Adipocyte (in vitro differentiated cells): Measurements from ENCODE around the gene PDE6G.

ENCODE experiments used
- DNase-seq: peaks from one replicate; pipeline ENCODE4 v3.0.0-alpha.2; 2015; ENCODE audit warnings: low read depth
- H3K27me3 ChIP-seq: replicated peaks from 2 replicates; pipeline ENCODE4 v1.7.0; 2013; ENCODE audit warnings: mild to moderate bottlenecking, low read length, moderate library complexity; ENCODE audit not compliant: control insufficient read depth, insufficient read depth
- H3K36me3 ChIP-seq: 2 replicates; pipeline ENCODE4 v1.7.0; 2013; ENCODE audit warnings: low read length, mild to moderate bottlenecking, moderate library complexity; ENCODE audit not compliant: control insufficient read depth, insufficient read depth, severe bottlenecking
- H3K4me1 ChIP-seq: 2 replicates; pipeline ENCODE4 v1.7.0; 2013; ENCODE audit warnings: mild to moderate bottlenecking, low read length, moderate library complexity; ENCODE audit not compliant: control insufficient read depth, insufficient read depth
- H3K4me3 ChIP-seq: 2 replicates; pipeline ENCODE4 v1.7.0; 2013; ENCODE audit warnings: mild to moderate bottlenecking, low read length, moderate library complexity
- H3K9ac ChIP-seq: 2 replicates; pipeline ENCODE4 v1.7.0; 2013; ENCODE audit warnings: mild to moderate bottlenecking, low read length, moderate library complexity
- H3K9me3 ChIP-seq: 2 replicates; pipeline ENCODE4 v1.7.0; 2013; ENCODE audit warnings: mild to moderate bottlenecking, low read length, moderate library complexity; ENCODE audit not compliant: control insufficient read depth

PDE6G gene

DNA sequence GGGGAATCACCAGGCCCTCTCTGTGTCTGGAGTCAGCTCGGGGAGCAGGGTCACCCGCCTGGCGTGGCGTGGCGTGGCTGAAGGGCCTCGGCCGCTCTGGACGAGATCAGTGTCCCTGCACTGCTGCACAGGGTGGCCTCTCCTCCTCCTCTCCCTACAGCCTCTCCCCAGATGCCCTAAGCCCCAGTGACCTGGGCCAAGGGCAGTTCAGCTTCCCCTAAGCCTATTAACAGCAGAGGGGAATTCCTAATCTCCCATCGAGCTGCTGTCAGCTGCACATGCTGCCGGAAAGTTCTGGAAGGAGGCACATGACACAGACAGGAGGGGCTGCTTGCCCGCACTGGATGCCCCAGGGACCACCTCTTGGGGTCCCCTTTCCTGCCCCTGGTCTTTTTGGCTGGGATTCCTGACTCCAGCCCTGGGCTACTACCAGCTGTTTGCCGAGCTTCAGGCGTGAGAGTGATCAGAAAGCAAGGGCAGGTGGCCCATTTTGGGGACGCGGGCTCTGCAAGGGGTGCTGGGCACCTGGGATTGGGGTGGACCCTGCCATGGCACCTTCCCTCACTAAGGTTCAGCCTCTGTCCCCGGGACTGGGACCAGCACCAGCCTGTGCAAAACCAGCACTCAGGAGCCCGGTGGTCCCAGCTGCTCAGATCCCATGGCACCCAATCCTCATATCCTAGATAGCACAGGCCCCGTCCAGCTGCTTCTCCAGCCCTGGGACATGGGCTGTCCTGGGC lies 794 bp downstream of the PDE6G start:
- Histone ChIP-seq H3K27me3 (no peaks in the 10 kb centered on the region), H3K4me1 (peaks cover 12% of the 10 kb centered on the region), H3K9me3 (no peaks in the 10 kb centered on the region), H3K36me3 (no peaks in the 10 kb centered on the region), H3K4me3 (no peak overlapping the region), H3K9ac (no peak overlapping the region)
- DNase-seq, result no peak

DNA sequence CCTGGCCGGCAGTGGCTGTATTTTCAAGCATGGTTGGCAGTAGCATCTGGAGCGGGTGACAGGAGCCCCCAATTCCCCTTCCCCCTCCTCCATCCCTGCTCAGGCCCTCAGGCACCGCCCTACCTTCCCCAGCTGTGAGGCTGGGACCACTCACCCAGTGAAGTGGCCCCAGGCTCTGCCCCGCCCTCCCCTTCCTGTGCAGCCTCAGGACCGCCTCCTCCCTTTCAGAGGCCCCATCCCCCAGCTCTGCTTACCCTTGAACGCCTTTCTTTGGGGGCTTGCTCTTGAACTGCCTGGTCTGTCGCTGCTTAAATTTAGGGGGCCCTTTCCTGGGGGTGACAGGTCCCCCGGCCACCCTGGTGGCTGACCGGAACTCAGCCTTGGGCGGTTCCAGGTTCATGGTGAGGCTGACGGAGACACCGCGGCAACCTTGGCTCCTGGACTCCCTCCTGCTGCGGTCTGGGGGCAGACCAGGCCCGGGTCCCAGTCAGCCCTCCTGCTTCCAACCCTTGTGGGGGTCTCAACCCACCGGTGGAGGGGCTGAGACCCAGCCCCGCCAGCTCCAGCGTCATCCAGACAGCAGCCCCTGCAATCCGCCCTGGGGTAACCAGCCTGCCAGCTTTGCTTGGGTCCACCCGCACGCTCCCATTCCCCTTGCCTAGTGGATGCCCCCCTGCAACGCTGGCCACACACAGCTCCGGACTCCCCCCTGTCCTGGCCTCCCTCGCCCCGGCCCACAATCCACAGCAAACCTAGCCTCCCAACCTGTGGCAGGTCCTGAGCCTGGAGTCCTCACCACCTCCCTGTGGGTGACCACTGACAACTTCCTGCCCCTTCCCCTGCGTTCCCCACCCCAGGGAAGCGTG lies 3.2 kb downstream of the PDE6G start:
- DNase-seq, result no peak
- Histone ChIP-seq H3K9me3 (no peaks in the 10 kb centered on the region), H3K4me1 (peaks cover 4% of the 10 kb centered on the region), H3K27me3 (peaks cover 5% of the 10 kb centered on the region), H3K9ac (no peak overlapping the region), H3K4me3 (no peak overlapping the region), H3K36me3 (no peaks in the 10 kb centered on the region)

DNA sequence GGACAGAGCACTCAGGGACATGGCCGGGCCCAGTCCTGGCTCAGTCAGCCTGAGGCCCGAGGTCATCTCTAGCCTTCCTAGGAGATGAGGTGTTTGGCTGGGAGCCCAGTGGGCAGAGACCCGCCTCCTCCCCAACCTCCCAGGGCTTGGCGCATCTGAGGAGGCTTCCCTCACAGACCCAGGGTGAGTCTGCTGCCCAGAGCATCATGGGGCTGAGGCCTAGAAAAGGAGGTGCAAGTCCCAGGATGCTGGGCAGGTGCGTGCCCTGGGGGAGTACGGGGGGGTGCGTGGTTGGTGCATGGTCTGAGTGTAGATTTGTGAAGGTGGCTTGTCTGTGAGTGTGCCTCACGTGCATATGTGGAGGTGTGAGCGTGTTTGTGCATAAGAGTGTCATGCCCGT lies 4.7 kb downstream of the PDE6G start:
- no peaks in the 10 kb centered on the region for H3K9me3 ChIP-seq
- peaks cover 17% of the 10 kb centered on the region for H3K27me3 ChIP-seq
- H3K9ac ChIP-seq, result no peak overlapping the region
- no peak overlapping the region for H3K4me3 ChIP-seq
- DNase-seq, result peak; percentile 59
- no peaks in the 10 kb centered on the region for H3K36me3 ChIP-seq
- peaks cover 4% of the 10 kb centered on the region for H3K4me1 ChIP-seq

DNA sequence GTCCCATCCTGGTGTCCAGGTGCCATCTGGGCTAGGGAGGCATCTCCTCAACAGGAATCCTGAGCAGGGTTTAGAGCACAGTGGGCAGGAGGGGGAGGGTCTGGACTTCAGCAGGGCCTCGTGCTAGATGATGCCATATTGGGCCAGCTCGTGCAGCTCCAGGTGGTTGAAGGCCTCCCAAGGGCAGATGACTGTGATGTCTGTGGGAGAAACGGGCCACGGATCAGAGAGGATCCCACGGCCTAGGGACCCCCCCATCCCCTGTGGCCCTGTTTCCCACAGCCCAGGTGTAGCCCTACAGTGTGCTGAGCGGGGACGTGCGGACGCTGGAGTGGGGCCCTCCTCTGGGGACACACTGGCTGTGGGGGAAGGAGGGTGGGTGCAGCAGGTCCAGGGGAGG lies 5.4 kb downstream of the PDE6G start:
- Histone ChIP-seq H3K4me1 (peaks cover 4% of the 10 kb centered on the region), H3K36me3 (no peaks in the 10 kb centered on the region), H3K9me3 (no peaks in the 10 kb centered on the region), H3K27me3 (peaks cover 18% of the 10 kb centered on the region), H3K4me3 (no peak overlapping the region), H3K9ac (no peak overlapping the region)
- DNase-seq, result no peak

DNA sequence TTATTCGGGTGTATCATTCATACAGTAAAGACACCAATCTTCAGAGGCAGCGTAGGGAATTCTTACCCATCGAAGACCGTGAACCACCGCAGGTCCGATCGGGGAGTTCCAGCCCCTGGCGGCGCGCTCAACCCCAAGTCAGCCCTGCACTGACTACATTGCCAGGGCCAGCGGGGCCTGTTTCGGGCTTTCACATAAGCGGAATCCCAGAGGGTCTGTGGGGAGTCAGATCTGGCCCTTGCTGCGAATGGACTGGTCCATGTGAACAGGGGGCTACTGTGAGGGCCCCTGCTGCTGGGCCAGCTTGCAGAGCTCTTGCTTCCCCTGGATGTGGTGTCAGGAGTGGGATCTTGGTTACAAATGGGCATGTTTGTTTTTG lies 7.6 kb downstream of the PDE6G start:
- no peak for DNase-seq
- no peak overlapping the region for H3K9ac ChIP-seq
- H3K4me3 ChIP-seq, result no peak overlapping the region
- no peaks in the 10 kb centered on the region for H3K9me3 ChIP-seq
- no peaks in the 10 kb centered on the region for H3K36me3 ChIP-seq
- peaks cover 18% of the 10 kb centered on the region for H3K27me3 ChIP-seq
- H3K4me1 ChIP-seq, result peaks cover 4% of the 10 kb centered on the region

DNA sequence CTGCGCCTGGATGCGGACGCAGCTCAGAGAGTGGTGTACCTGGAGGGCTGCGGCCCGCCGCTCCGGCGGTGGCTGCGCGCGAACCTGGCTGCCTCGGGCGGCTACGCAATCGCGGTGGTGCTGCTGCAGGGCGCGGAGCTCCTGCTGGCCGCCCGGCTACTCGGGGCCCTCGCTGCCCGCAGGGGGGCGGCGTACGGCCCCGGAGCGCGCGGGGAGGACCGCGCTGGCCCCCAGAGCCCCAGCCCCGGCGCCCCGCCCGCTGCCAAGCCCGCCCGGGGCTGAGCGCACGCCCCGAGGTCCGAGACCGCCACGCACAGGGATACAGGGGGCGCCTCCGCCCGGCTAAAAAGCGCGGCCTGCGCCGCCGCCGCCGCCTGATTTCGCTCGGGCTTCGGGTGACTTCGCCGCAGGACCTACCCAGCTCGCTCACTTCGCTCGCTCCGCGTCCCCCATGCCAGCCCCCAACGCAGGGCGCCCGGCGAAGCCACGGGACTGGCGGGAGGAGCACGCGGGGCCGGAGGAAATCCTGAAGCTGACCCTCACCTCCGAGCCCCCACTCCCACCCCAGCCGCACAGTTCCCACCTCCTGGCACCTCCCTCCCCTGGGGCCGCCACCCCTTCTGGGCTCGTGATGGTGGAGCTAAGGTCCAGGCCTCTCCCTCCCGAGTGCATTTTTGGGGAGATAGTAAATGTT lies 8.2 kb downstream of the PDE6G start:
- Histone ChIP-seq H3K4me3 (no peak overlapping the region), H3K9me3 (no peaks in the 10 kb centered on the region), H3K27me3 (peaks cover 18% of the 10 kb centered on the region)

DNA sequence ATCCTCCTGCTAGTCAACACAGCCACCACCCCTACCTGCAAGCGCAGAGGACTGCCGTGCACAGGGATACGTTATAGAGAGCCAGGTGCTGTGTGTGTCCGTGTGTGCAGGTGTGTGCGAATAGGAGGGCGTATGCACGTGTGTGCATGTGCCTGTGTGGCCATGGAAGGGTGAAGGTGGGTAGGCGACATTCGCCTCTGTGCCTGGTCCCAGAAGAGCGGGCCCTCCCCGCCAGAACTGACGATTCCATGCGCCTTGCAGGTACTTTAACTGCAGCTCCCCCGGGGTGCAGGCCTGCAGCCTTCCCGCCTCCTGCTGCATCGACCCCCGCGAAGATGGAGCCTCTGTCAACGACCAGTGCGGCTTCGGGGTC lies 8.7 kb downstream of the PDE6G start:
- Histone ChIP-seq H3K4me3 (no peak overlapping the region), H3K4me1 (peaks cover 4% of the 10 kb centered on the region), H3K27me3 (peaks cover 18% of the 10 kb centered on the region), H3K9ac (no peak overlapping the region), H3K36me3 (no peaks in the 10 kb centered on the region), H3K9me3 (no peaks in the 10 kb centered on the region)
- DNase-seq, result no peak

More for the DNA sequence above, 8.2 kb downstream of the PDE6G start:
- no peak for DNase-seq
- Histone ChIP-seq H3K9ac (no peak overlapping the region), H3K4me1 (peaks cover 4% of the 10 kb centered on the region), H3K36me3 (no peaks in the 10 kb centered on the region)

DNA sequence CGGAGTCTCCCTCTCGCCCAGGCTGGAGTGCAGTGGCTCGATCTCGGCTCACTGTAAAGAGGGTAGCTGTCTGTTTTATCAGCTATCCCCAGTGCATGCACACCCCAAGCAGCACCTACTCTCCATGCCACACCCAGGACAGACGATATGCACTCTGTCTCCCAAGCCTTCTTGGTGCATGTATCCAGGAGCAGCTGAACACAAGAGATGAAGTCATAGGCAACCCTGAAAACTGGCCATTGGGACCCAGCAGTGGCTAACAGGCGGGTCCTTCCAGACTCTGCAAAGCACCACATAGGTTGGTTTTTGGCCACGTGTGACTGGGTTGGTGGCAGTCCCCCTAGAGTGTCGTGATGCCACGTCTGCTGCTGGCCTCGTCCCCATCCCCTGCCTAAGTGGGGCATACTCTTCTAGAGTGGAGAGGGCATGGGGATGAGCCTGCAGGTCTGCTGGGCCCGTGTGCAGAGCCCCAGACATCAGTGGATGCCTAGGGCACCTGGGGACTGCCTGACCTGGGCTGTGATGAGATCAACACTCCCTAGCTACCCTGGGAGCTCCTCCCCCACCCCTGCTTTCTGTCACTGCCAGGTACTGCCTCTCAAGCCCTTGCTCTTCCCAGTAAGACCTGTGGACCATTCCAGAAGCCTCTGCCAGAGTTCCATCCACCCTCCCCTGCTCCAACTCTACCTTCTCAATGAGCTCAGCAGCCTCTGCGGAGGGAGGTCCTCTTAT lies 9.3 kb downstream of the PDE6G start:
- no peak overlapping the region for H3K9ac ChIP-seq
- peaks cover 18% of the 10 kb centered on the region for H3K27me3 ChIP-seq
- peaks cover 4% of the 10 kb centered on the region for H3K4me1 ChIP-seq
- no peaks in the 10 kb centered on the region for H3K36me3 ChIP-seq
- no peak for DNase-seq
- H3K9me3 ChIP-seq, result no peaks in the 10 kb centered on the region
- H3K4me3 ChIP-seq, result no peak overlapping the region

DNA sequence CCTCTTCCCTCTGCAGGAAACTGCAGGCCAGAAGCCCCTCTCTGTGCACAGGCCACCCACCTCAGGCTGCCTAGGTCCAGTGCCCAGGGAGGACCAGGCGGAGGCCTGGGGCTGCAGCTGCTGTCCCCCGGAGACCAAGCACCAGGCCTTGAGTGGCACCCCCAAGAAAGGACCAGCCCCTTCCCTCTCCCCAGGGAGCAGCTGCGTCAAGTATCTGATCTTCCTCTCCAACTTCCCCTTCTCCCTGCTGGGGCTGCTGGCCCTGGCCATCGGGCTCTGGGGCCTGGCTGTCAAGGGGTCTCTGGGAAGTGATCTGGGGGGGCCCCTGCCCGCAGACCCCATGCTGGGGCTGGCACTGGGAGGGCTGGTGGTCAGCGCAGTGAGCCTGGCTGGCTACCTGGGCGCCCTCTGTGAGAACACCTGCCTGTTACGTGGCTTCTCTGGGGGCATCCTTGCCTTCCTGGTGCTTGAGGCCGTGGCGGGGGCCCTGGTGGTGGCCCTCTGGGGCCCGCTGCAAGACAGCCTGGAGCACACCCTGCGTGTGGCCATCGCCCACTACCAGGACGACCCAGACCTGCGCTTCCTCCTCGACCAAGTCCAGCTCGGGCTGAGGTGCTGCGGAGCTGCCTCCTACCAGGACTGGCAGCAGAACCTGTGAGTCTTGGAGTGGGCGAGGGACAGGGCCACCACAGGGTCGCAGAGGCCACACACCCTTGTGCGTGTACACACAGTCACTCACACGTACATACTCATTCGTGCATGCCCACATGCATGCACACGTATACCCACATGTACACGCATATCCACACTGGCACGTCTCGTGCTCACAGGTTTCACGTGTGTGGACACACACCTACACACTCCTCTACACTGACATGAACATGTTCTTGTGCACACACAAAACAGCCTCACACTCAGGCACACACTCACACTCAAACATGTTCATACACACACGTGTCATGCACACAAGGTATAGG lies 11.1 kb downstream of the PDE6G start:
- no peak for DNase-seq
- Histone ChIP-seq H3K4me1 (no peaks in the 10 kb centered on the region), H3K9me3 (no peaks in the 10 kb centered on the region), H3K9ac (no peak overlapping the region), H3K36me3 (no peaks in the 10 kb centered on the region), H3K27me3 (peaks cover 18% of the 10 kb centered on the region), H3K4me3 (no peak overlapping the region)

DNA sequence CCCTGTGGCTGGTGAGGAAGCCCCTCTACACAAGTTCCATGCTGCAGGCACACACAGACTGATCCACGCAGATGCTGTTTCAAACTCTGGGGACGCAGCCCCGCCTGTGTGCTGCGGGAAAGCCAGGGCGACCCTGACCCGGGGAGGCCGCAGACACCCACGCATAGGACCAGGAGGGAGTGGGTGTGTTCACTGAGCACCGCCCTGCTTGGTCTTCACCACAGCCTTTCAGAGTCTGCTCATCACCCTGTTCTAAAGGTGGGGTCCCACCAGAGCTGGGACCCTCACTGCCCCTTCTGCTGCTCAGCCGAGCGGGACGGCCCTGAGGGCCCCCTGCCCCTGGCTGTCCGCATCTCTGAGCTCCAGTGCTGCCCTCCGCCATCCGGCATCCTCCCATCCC lies 11.8 kb downstream of the PDE6G start:
- DNase-seq, result no peak
- no peak overlapping the region for H3K9ac ChIP-seq
- peaks cover 18% of the 10 kb centered on the region for H3K27me3 ChIP-seq
- no peaks in the 10 kb centered on the region for H3K9me3 ChIP-seq
- H3K4me3 ChIP-seq, result no peak overlapping the region
- no peaks in the 10 kb centered on the region for H3K4me1 ChIP-seq
- no peaks in the 10 kb centered on the region for H3K36me3 ChIP-seq
